Panc1 (cell line): Measurements from ENCODE around the gene RPH3AL.

Source experiments
- CTCF ChIP-seq: fragments of 450-650 bp; IDR thresholded peaks from 2 replicates; pipeline ENCODE4 v1.5.1; 2017; ENCODE audit warnings: mild to moderate bottlenecking
- SIN3A ChIP-seq: IDR thresholded peaks from 2 replicates; pipeline ENCODE4 v1.6.1; 2012; ENCODE audit warnings: low read depth, mild to moderate bottlenecking, low read length, moderate library complexity, borderline replicate concordance; ENCODE audit not compliant: insufficient read depth

DNA sequence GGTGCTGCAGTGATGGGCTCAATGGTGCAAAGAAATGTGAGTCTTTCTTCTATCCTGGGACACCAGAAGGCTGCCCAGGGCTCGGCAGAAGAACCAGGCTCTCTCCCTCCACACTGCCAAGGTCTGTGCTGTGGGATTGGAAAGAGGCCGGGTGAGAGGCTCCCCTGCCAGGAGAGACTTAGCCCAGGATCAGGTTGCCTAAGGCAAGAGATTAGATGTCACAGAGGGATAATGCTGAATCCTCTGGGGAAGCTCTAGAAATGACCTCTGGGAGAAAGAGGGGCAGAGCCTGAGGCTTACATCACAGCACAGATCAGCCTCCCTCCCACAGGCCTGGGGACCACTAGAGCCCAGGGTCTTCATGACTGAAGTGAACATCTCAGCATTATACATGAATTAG lies 165.5 kb downstream of the RPH3AL start:
- no peak for TF ChIP-seq CTCF
- TF ChIP-seq SIN3A: no peak
